Neural progenitor cell (in vitro differentiated cells): Measurements from ENCODE around the gene CCDC107. TPM values are rescaled to one million over a fixed set of nuclear protein-coding genes. Genes with fewer than 3 reads are reported as not detected.

ENCODE experiments used
- DNase-seq: peaks from one replicate; pipeline ENCODE4 v3.0.0-alpha.2; 2016; ENCODE audit warnings: low spot score
- H2AFZ ChIP-seq: fragments of 200-600 bp; sonication (generic); replicated peaks from 2 replicates; pipeline ENCODE4 v1.6.1; 2016; ENCODE audit warnings: antibody characterized with exemption
- H3F3A ChIP-seq: fragments of 200-600 bp; sonication (generic); 2 replicates; pipeline ENCODE4 v1.6.1; 2016; ENCODE audit warnings: antibody characterized with exemption, low read depth
- H3K27ac ChIP-seq: fragments of 200-600 bp; sonication (generic); 2 replicates; pipeline ENCODE4 v1.5.1; 2016; ENCODE audit warnings: mild to moderate bottlenecking
- H3K27me3 ChIP-seq: fragments of 200-600 bp; sonication (generic); 2 replicates; pipeline ENCODE4 v1.6.1; 2016; ENCODE audit warnings: mild to moderate bottlenecking, moderate library complexity
- H3K36me3 ChIP-seq: fragments of 200-600 bp; sonication (generic); 2 replicates; pipeline ENCODE4 v1.5.1; 2016
- H3K4me1 ChIP-seq: fragments of 200-600 bp; sonication (generic); 2 replicates; pipeline ENCODE4 v1.6.1; 2016; ENCODE audit warnings: mixed run types
- H3K4me2 ChIP-seq: fragments of 200-600 bp; sonication (generic); 2 replicates; pipeline ENCODE4 v1.6.1; 2016
- H3K4me3 ChIP-seq: fragments of 200-600 bp; sonication (generic); 2 replicates; pipeline ENCODE4 v1.5.1; 2016
- H3K79me2 ChIP-seq: fragments of 200-600 bp; sonication (generic); 2 replicates; pipeline ENCODE4 v1.6.1; 2016; ENCODE audit warnings: low read depth
- H3K9ac ChIP-seq: fragments of 200-600 bp; sonication (generic); 2 replicates; pipeline ENCODE4 v1.6.1; 2016
- H3K9me3 ChIP-seq: fragments of 200-600 bp; sonication (generic); 2 replicates; pipeline ENCODE4 v1.5.1; 2016; ENCODE audit warnings: low read depth
- H4K20me1 ChIP-seq: fragments of 200-600 bp; sonication (generic); 2 replicates; pipeline ENCODE4 v1.6.1; 2016; ENCODE audit warnings: low read depth
- H3K27ac Mint-ChIP-seq: 3 replicates; pipeline ENCODE4 v1.8.0; 2021; ENCODE audit warnings: mixed read lengths
- H3K27me3 Mint-ChIP-seq: 2 replicates; pipeline ENCODE4 v1.8.0; 2022; ENCODE audit warnings: low read depth, mild to moderate bottlenecking, inconsistent platforms, moderate library complexity, mixed read lengths; ENCODE audit not compliant: insufficient read depth
- H3K36me3 Mint-ChIP-seq: 3 replicates; pipeline ENCODE4 v1.8.0; 2021; ENCODE audit warnings: mixed read lengths
- H3K4me1 Mint-ChIP-seq: 3 replicates; pipeline ENCODE4 v1.8.0; 2021; ENCODE audit warnings: mixed read lengths
- H3K4me3 Mint-ChIP-seq: 3 replicates; pipeline ENCODE4 v1.8.0; 2021; ENCODE audit warnings: mild to moderate bottlenecking, moderate library complexity, mixed read lengths
- H3K9me3 Mint-ChIP-seq: 3 replicates; pipeline ENCODE4 v1.8.0; 2020; ENCODE audit warnings: mixed read lengths
- EZH2 ChIP-seq: fragments of 200-600 bp; sonication (generic); IDR thresholded peaks from 2 replicates; pipeline ENCODE4 v1.6.1; 2017; ENCODE audit warnings: antibody characterized with exemption, mild to moderate bottlenecking, moderate library complexity
- EZH2phosphoT487 ChIP-seq: fragments of 200-600 bp; sonication (generic); IDR thresholded peaks from 2 replicates; pipeline ENCODE4 v1.6.1; 2017; ENCODE audit warnings: antibody characterized with exemption
- total RNA-seq: library from RNA; depleted of rRNA; stranded (reverse); fragments of >200 nt; gene quantifications from 2 replicates; pipeline ENCODE4 v1.2.3, GENCODE V29; 2015; ENCODE audit warnings: low replicate concordance
- TF ChIP-seq, protein P1 (sequence below): fragments of 200-600 bp; sonication (generic); IDR thresholded peaks from 2 replicates; pipeline ENCODE4 v1.5.1; 2017; ENCODE audit warnings: antibody characterized with exemption, mild to moderate bottlenecking

CCDC107 gene
- total RNA-seq, 1 donor from 2014 or later: 3.8 TPM

DNA sequence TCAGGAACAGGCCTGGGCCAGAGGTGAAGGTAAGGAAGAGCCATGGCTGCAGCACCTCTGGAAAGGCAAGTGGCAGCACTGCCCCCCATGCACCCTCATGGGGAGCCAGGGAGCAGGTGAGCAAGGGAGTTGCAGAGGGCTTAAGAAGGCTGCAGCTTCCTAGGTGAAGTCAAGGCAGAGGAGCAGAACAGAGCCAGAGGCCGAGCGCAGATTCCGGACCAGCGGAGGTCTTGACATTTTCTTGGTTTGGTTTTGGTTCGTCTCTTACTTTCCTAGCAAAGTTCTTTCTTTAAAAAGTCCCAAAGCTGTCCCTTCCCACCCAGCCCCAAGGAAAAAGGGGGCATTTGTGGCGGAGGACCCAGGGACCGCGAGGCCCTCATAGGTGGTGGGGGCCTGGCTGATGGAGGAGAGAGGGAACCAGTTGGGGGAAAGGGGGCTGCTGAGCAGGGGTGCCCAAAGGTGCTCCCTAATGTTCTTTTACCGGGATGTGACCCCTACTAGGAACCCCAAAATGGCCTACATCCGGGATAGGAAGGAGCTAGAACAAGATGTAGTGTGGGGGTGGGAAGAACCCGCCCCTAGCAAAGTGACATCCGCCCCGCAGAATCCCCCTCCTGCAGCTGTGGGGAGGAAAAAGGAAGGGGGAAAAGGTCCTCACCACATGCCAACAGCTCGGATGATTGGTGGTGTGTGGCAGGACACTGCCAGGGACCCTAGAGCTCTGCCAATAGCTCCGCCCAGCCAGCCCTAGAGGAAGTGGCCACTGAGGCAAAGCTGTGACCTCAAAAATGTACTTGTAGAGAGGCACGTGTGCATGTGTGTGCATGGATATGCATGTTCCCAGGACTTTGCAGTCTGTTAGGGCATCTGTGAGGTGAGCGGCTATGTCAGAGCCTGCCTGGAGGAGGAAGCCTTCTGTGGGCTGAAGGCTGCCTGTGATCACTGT is 39.0 kb upstream of the CCDC107 start:
- peaks cover 17% of the 10 kb centered on the region for H3K4me1 ChIP-seq
- H3K36me3 ChIP-seq: no peaks in the 10 kb centered on the region
- Mint-ChIP-seq H3K36me3 (no peaks in the 10 kb centered on the region), H3K4me1 (peaks cover 21% of the 10 kb centered on the region), H3K9me3 (no peaks in the 10 kb centered on the region), H3K27ac (no peak overlapping the region), H3K27me3 (peaks cover 35% of the 10 kb centered on the region), H3K4me3 (peak overlapping the region; percentile 33)
- H3K79me2 ChIP-seq: no peaks in the 10 kb centered on the region
- no peaks in the 10 kb centered on the region for H3K9me3 ChIP-seq
- H3K27ac ChIP-seq: no peak overlapping the region
- H2AFZ ChIP-seq: no peak overlapping the region
- peaks cover 5% of the 10 kb centered on the region for H3F3A ChIP-seq
- H4K20me1 ChIP-seq: no peaks in the 10 kb centered on the region
- no peak for DNase-seq
- TF ChIP-seq EZH2phosphoT487 (no peak), EZH2 (no peak)
- TF ChIP-seq, protein P1, sequence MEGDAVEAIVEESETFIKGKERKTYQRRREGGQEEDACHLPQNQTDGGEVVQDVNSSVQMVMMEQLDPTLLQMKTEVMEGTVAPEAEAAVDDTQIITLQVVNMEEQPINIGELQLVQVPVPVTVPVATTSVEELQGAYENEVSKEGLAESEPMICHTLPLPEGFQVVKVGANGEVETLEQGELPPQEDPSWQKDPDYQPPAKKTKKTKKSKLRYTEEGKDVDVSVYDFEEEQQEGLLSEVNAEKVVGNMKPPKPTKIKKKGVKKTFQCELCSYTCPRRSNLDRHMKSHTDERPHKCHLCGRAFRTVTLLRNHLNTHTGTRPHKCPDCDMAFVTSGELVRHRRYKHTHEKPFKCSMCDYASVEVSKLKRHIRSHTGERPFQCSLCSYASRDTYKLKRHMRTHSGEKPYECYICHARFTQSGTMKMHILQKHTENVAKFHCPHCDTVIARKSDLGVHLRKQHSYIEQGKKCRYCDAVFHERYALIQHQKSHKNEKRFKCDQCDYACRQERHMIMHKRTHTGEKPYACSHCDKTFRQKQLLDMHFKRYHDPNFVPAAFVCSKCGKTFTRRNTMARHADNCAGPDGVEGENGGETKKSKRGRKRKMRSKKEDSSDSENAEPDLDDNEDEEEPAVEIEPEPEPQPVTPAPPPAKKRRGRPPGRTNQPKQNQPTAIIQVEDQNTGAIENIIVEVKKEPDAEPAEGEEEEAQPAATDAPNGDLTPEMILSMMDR: no peak
- H3K4me2 ChIP-seq: no peak overlapping the region
- peaks cover 47% of the 10 kb centered on the region for H3K27me3 ChIP-seq
- no peak overlapping the region for H3K4me3 ChIP-seq
- no peak overlapping the region for H3K9ac ChIP-seq

DNA sequence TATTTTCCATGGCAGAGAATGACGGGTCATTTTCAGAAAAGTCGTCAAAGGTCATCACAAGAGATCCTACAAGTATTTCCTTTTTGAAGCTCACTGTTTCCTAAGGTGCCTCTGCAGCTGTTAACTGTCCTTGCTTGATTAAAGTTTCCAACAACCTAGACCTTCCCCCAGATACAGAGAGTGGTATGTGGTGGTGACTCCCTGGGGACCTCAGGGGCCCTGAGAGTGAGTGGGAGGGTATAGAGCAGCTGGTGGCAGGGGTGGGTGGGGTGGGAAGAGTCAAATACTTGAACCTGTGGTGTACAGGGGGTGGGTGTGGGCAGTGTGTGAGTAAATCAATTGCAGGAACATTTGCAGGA is 38.3 kb upstream of the CCDC107 start:
- peaks cover 41% of the 10 kb centered on the region for H3K27me3 ChIP-seq
- no peak overlapping the region for H3K4me2 ChIP-seq
- DNase-seq: no peak
- no peaks in the 10 kb centered on the region for H3K36me3 ChIP-seq
- H3K79me2 ChIP-seq: no peaks in the 10 kb centered on the region
- H3F3A ChIP-seq: peaks cover 5% of the 10 kb centered on the region
- Mint-ChIP-seq H3K27ac (no peak overlapping the region), H3K4me1 (peaks cover 21% of the 10 kb centered on the region), H3K36me3 (no peaks in the 10 kb centered on the region), H3K9me3 (no peaks in the 10 kb centered on the region), H3K27me3 (peaks cover 32% of the 10 kb centered on the region), H3K4me3 (no peak overlapping the region)
- peaks cover 17% of the 10 kb centered on the region for H3K4me1 ChIP-seq
- no peak overlapping the region for H3K9ac ChIP-seq
- no peak overlapping the region for H3K27ac ChIP-seq
- TF ChIP-seq, protein P1: no peak
- TF ChIP-seq EZH2 (no peak), EZH2phosphoT487 (no peak)
- H3K9me3 ChIP-seq: no peaks in the 10 kb centered on the region
- no peak overlapping the region for H2AFZ ChIP-seq
- no peaks in the 10 kb centered on the region for H4K20me1 ChIP-seq
- H3K4me3 ChIP-seq: no peak overlapping the region

DNA sequence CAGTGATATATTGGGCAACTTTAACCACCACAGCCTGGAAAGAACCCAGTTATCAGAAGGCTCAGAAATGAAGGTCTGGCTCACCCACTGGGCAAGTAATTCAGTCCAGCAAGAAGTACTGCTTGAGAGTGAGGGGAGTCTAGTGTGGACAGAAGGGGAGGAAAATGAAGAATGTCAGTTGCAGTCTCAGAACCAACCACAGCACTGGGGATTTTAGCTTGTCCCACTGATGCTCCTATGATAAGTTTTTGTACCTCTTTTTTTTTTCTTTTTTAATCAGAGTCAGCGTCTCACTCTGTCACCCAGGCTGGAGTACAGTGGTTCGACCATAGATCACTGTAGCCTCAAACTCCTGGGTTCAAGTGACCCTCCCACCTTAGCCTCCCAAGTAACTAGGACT is 30.5 kb upstream of the CCDC107 start:
- H3K27me3 Mint-ChIP-seq: no peaks in the 10 kb centered on the region
- Histone ChIP-seq H3K4me1 (no peaks in the 10 kb centered on the region), H2AFZ (no peak overlapping the region), H3K27ac (no peak overlapping the region), H3K27me3 (no peaks in the 10 kb centered on the region), H3K36me3 (no peaks in the 10 kb centered on the region), H3F3A (no peaks in the 10 kb centered on the region), H3K9me3 (no peaks in the 10 kb centered on the region), H3K79me2 (no peaks in the 10 kb centered on the region), H4K20me1 (no peaks in the 10 kb centered on the region), H3K4me3 (no peak overlapping the region), H3K4me2 (no peak overlapping the region), H3K9ac (no peak overlapping the region)
- no peaks in the 10 kb centered on the region for H3K36me3 Mint-ChIP-seq
- DNase-seq: no peak
- H3K27ac Mint-ChIP-seq: no peak overlapping the region
- no peaks in the 10 kb centered on the region for H3K9me3 Mint-ChIP-seq
- TF ChIP-seq, protein P1: no peak
- TF ChIP-seq EZH2: no peak
- TF ChIP-seq EZH2phosphoT487: no peak
- H3K4me1 Mint-ChIP-seq: no peaks in the 10 kb centered on the region
- no peak overlapping the region for H3K4me3 Mint-ChIP-seq
